ENCODE measurements around the gene IGFBP3. TPM values are rescaled to one million over a fixed set of nuclear protein-coding genes. Genes with fewer than 3 reads are reported as not detected.
A peak's percentile ranks its signal among the peaks of the same experiment; 100 is the strongest.

Gene IGFBP3
- total and polyA plus RNA-seq, 2 of the 13 experiments (the other 11 are each of a cell fraction or from before 2014, with no cell fraction given) = 57.5 TPM; not detected in 1

GRCh38 chr7:45888185-45888992 is 32.7 kb downstream of the IGFBP3 start, which contains the start of gene IGFBP1:
Gene IGFBP1, plus strand, starts transcription at chr7:45888488. Its CDS starts 165 bp downstream, at chr7:45888653.
- intact Hi-C loops (cut with micrococcal nuclease; ENCODE audit: unreplicated experiment) = no loop called here
- ATAC-seq (peak; percentile 71), DNase-seq (ENCODE audit: low spot score) (peak; percentile 95), FAIRE-seq (peak; percentile 68)
- H3K9me3 ChIP-seq (ENCODE audit: low read length) = no peaks in the 10 kb centered on the region
- H2AFZ ChIP-seq (ENCODE audit: low read length) = no peak within 1 kb of the TSS
- peak within 1 kb of the TSS; percentile 98 for H3K4me2 ChIP-seq (ENCODE audit: low read depth, low read length)
- CTCF ChIA-PET (ENCODE audit: low intra/inter-chr PET ratio, low total read pairs) = no interaction called here
- H3K9ac ChIP-seq (ENCODE audit: insufficient read depth, low read depth, low read length) = peak within 1 kb of the TSS; percentile 95
- POLR2A ChIA-PET = interaction anchor here (0.6 to 7.2 kb wide), 18 partner anchors 7 to 1875 kb away, joined by 3 to 118 read pairs (median 4); partner anchors contain the start of gene CCDC201
- peak within 1 kb of the TSS; percentile 61 to 89 (median 84) for H3K4me3 ChIP-seq (replicated peaks in 1 of 3; ENCODE audit: insufficient read depth in 1 of 3, low read depth in 2 of 3, low read length in 3 of 3)
- H3K27me3 ChIP-seq (ENCODE audit: control insufficient read depth in 1 of 2, insufficient read depth in 2 of 2, low read length in 2 of 2) = no peaks in the 10 kb centered on the region; a peak in 1 of 5 replicates
- in situ Hi-C loops (cut with HindIII; ENCODE audit: extremely low pct_ligation_motif_present, low pct_unique_long_range_greater_than_20kb) = loop anchor here (5.0 kb wide), 1 partner anchor 84 kb away; no protein-coding TSS in a partner anchor
- H4K20me1 ChIP-seq (ENCODE audit: insufficient read depth, low read length) = peaks cover 38% of the 10 kb centered on the region
- 0% methylated on average over 14 of the region's 73 CpGs for WGBS (ENCODE audit: low lambda C conversion rate)
- H3K36me3 ChIP-seq (replicated peaks in 1 of 2; ENCODE audit: control insufficient read depth in 1 of 2, insufficient read depth in 2 of 2, low read length in 2 of 2) = peaks cover 0 to 19% of the 10 kb centered on the region in 2 experiments; a peak in 4 of 5 replicates
- H3K27ac ChIP-seq (ENCODE audit: extremely low read length, insufficient read depth, low read length) = peak within 1 kb of the TSS; percentile 99
- peaks cover 12% of the 10 kb centered on the region for H3K79me2 ChIP-seq (ENCODE audit: insufficient read depth, low read length)
- no TSS peak for BruUV-seq (replicated peaks)
- H3K4me1 ChIP-seq (ENCODE audit: insufficient read depth, low read length) = peaks cover 85% of the 10 kb centered on the region
- TF ChIP-seq CCAR2 (optimal IDR thresholded peaks at IDR 0.05; ENCODE audit: low read depth, low read length) = no peak
- TF ChIP-seq SMC3 (IDR thresholded peaks at IDR 0.05; ENCODE audit: low read length) = no peak
- peak; percentile 76 for TF ChIP-seq RARA (CRISPR knock-in tag; IDR thresholded peaks at IDR 0.05)
- TF ChIP-seq E2F5 (CRISPR knock-in tag; conservative IDR thresholded peaks at IDR 0.05) = no peak
- TF ChIP-seq ZNF709 (CRISPR knock-in tag; IDR thresholded peaks at IDR 0.05) = peak; percentile 99
- peak; percentile 22; the same call in 1 of the 2 replicates for TF ChIP-seq ARNTL (CRISPR knock-in tag; IDR thresholded peaks at IDR 0.05)
- 0 out of 2 replicates have a peak, but pooled peaks have one; percentile 66 for TF ChIP-seq TRAFD1 (CRISPR knock-in tag; IDR thresholded peaks at IDR 0.05; ENCODE audit: borderline replicate concordance)
- peak; percentile 49; the same call in 1 of the 2 replicates for TF ChIP-seq GZF1 (CRISPR knock-in tag; IDR thresholded peaks at IDR 0.05)
- TF ChIP-seq ZNF24 (IDR thresholded peaks at IDR 0.05) = no peak
- peak; percentile 78 for TF ChIP-seq PBX2 (CRISPR knock-in tag; IDR thresholded peaks at IDR 0.05)
- TF ChIP-seq KDM1A (CRISPR knock-in tag; IDR thresholded peaks at IDR 0.05) = no peak
- TF ChIP-seq GMEB2 (CRISPR knock-in tag; IDR thresholded peaks at IDR 0.05; ENCODE audit: low read depth) = no peak
- no peak for TF ChIP-seq MAFG (CRISPR knock-in tag; IDR thresholded peaks at IDR 0.05)
- peak; percentile 71; the same call in 1 of the 2 replicates for TF ChIP-seq ZHX1 (CRISPR knock-in tag; IDR thresholded peaks at IDR 0.05; ENCODE audit: low read depth)

Data from HepG2 (cell line).